Liver (tissue), 9 donors: ENCODE results near the gene SHISAL1. TPM values are rescaled to one million over a fixed set of nuclear protein-coding genes. Genes with fewer than 3 reads are reported as not detected.

ENCODE experiments used
- DNase-seq: peaks from one replicate; pipeline ENCODE4 v3.0.0-alpha.2; 2017; ENCODE audit warnings: low spot score
- H3K27ac ChIP-seq, 2 donors: one replicate each; pipeline ENCODE4 v1.7.0; 2013; ENCODE audit warnings: inconsistent platforms in 2 of 2, low read length in 2 of 2, control low read depth in 1 of 2, low read depth in 1 of 2, mild to moderate bottlenecking in 1 of 2
- H3K27me3 ChIP-seq, 4 donors: one replicate each; pipeline versions ENCODE4 v1.6.1 to v1.7.0; 2013; ENCODE audit warnings: low read length in 3 of 4, inconsistent platforms in 1 of 4, mild to moderate bottlenecking in 1 of 4, moderate library complexity in 1 of 4; ENCODE audit not compliant: control insufficient read depth in 4 of 4, insufficient read depth in 4 of 4
- H3K36me3 ChIP-seq, 4 donors: one replicate each; pipeline versions ENCODE4 v1.6.1 to v1.7.0; 2013; ENCODE audit warnings: low read length in 3 of 4, mild to moderate bottlenecking in 3 of 4, low read depth in 1 of 4, moderate library complexity in 1 of 4; ENCODE audit not compliant: control insufficient read depth in 4 of 4, insufficient read depth in 3 of 4
- H3K4me1 ChIP-seq, 4 donors: one replicate each; pipeline versions ENCODE4 v1.6.1 to v1.7.0; 2013; ENCODE audit warnings: low read length in 3 of 4, mild to moderate bottlenecking in 3 of 4, moderate library complexity in 1 of 4; ENCODE audit not compliant: control insufficient read depth in 4 of 4, insufficient read depth in 4 of 4
- H3K4me3 ChIP-seq, 3 donors: one replicate each; pipeline versions ENCODE4 v1.6.1 to v1.7.0; 2013; ENCODE audit warnings: low read length in 3 of 3, control low read depth in 1 of 3, low read depth in 1 of 3, mild to moderate bottlenecking in 1 of 3
- H3K9ac ChIP-seq, 2 donors: one replicate each; pipeline ENCODE4 v1.7.0; 2013; ENCODE audit warnings: low read length in 2 of 2, mild to moderate bottlenecking in 2 of 2, moderate library complexity in 2 of 2, control low read depth in 1 of 2, low read depth in 1 of 2
- H3K9me3 ChIP-seq, 4 donors: one replicate each; pipeline versions ENCODE4 v1.6.1 to v1.7.0; 2013; ENCODE audit warnings: low read length in 3 of 4; ENCODE audit not compliant: control insufficient read depth in 4 of 4
- ATF3 ChIP-seq: IDR thresholded peaks from 2 replicates; pipeline ENCODE4 v1.6.1; 2016; ENCODE audit warnings: antibody characterized with exemption
- EGR1 ChIP-seq, 2 donors: IDR thresholded peaks; 2 replicates each; pipeline ENCODE4 v1.6.1; 2016 to 2018; ENCODE audit warnings: antibody characterized with exemption in 2 of 2, low read depth in 2 of 2
- FOXA1 ChIP-seq: IDR thresholded peaks from 2 replicates; pipeline ENCODE4 v1.6.1; 2016; ENCODE audit warnings: antibody characterized with exemption
- FOXA2 ChIP-seq: IDR thresholded peaks from 2 replicates; pipeline ENCODE4 v1.6.1; 2016; ENCODE audit warnings: antibody characterized with exemption
- GABPA ChIP-seq, 2 donors: IDR thresholded peaks in 1 of 2; conservative IDR thresholded peaks in 1 of 2; 2 replicates each; pipeline ENCODE4 v1.6.1; 2016; ENCODE audit warnings: antibody characterized with exemption in 2 of 2, mild to moderate bottlenecking in 1 of 2, moderate library complexity in 1 of 2
- HNF4A ChIP-seq, 2 donors: conservative IDR thresholded peaks; 2 replicates each; pipeline ENCODE4 v1.6.1; 2016; ENCODE audit warnings: antibody characterized with exemption in 2 of 2, mild to moderate bottlenecking in 2 of 2
- HNF4G ChIP-seq: IDR thresholded peaks from 2 replicates; pipeline ENCODE4 v1.6.1; 2016; ENCODE audit warnings: antibody characterized with exemption
- JUND ChIP-seq, 2 donors: IDR thresholded peaks; 2 replicates each; pipeline ENCODE4 v1.6.1; 2016; ENCODE audit warnings: antibody characterized with exemption in 2 of 2
- NR2F2 ChIP-seq: IDR thresholded peaks from 2 replicates; pipeline ENCODE4 v1.6.1; 2016; ENCODE audit warnings: antibody characterized with exemption
- RAD21 ChIP-seq, 2 donors: IDR thresholded peaks; 2 replicates each; pipeline ENCODE4 v1.6.1; 2016; ENCODE audit warnings: antibody characterized with exemption in 2 of 2, mild to moderate bottlenecking in 2 of 2
- REST ChIP-seq: IDR thresholded peaks from 2 replicates; pipeline ENCODE4 v1.6.1; 2016; ENCODE audit warnings: antibody characterized with exemption, mild to moderate bottlenecking
- TAF1 ChIP-seq: conservative IDR thresholded peaks from 2 replicates; pipeline ENCODE4 v1.6.1; 2016; ENCODE audit warnings: antibody characterized with exemption, mild to moderate bottlenecking
- YY1 ChIP-seq: IDR thresholded peaks from 2 replicates; pipeline ENCODE4 v1.6.1; 2016; ENCODE audit warnings: antibody characterized with exemption, mild to moderate bottlenecking
- ZBTB33 ChIP-seq: IDR thresholded peaks from 2 replicates; pipeline ENCODE4 v1.6.1; 2016; ENCODE audit warnings: antibody characterized with exemption
- WGBS: extraction: QIAGEN DNeasy Blood & Tissue Kit; methylation state at CpG from one replicate; pipeline ENCODE4 v1.1.7; 2013; 5-methylcytosine and 5-hydroxymethylcytosine counted together
- polyA plus RNA-seq, 2 donors: library from polyadenylated mRNA; stranded (reverse) in 1 of 2; unstranded in 1 of 2; fragments of 200-250 nt in 1 of 2; fragments of >200 nt in 1 of 2; fragmentation: Nextera tagmentation in 1 of 2; extraction: Ambion mirVana in 1 of 2; gene quantifications; one replicate each; pipeline versions ENCODE4 v1.2.1 to v1.2.3, GENCODE V29; 2013 to 2015
- total RNA-seq, 2 donors: library from RNA; depleted of rRNA; stranded (reverse); fragments of >200 nt; gene quantifications; one replicate each; pipeline ENCODE4 v1.2.3, GENCODE V29; 2014
- TF ChIP-seq, protein P1 (sequence below): IDR thresholded peaks from 2 replicates; pipeline ENCODE4 v1.6.1; 2016; ENCODE audit warnings: antibody characterized with exemption
- TF ChIP-seq, protein P2 (sequence below): fragments of 150-350 bp; IDR thresholded peaks from 2 replicates; pipeline ENCODE4 v1.5.1; 2017; ENCODE audit warnings: improper control_type of control experiment, low read depth, low read length; ENCODE audit not compliant: missing input control
- donor health status: healthy.
- donor health status: healthy.
- donor health status: healthy.
- donor health status: healthy.
- donor health status: healthy.

Gene SHISAL1
- total and polyA plus RNA-seq, 4 donors: 0.07 to 0.17 (median 0.13) TPM

DNA sequence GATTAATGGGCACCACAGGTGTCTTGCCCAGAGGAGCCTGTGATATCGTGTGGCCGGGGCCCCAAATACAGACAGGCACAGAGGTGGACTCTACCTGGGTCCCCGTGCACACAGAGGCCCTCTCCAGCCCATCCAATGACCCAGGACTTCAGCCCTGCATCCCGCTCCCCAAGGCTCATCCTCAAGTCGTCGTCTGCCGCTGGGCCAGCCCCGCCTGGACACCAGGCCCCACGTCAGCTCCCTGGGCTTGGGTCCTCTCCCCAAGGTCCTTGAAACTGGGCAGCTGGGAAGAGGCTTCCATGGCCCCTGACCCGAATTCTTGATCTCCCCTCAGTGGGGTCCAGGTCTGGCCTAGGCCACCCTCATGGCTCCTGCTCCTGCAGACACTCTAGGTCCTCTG, 20.2 kb downstream of the SHISAL1 start:
- no peaks in the 10 kb centered on the region for H3K36me3 ChIP-seq
- no peak overlapping the region for H3K27ac ChIP-seq
- DNase-seq: no peak
- no peak overlapping the region for H3K9ac ChIP-seq
- 95% methylated on average over 10 of the region's 10 CpGs for WGBS
- no peaks in the 10 kb centered on the region for H3K27me3 ChIP-seq
- H3K9me3 ChIP-seq: peaks cover 0 to 7% (median 2%) of the 10 kb centered on the region in 4 donors
- no peaks in the 10 kb centered on the region for H3K4me1 ChIP-seq
- TF ChIP-seq JUND (IDR thresholded peaks at IDR 0.05) (no peak), FOXA1 (no peak), HNF4G (no peak), EGR1 (IDR thresholded peaks at IDR 0.05; ENCODE audit: low read depth in 2 of 2) (no peak), RAD21 (IDR thresholded peaks at IDR 0.05) (no peak), YY1 (no peak), GABPA (IDR thresholded peaks at IDR 0.05 in 1 of 2, conservative IDR thresholded peaks at IDR 0.05 in 1 of 2) (no peak), FOXA2 (no peak), HNF4A (conservative IDR thresholded peaks at IDR 0.05) (no peak), ATF3 (no peak)
- TF ChIP-seq, protein P1, sequence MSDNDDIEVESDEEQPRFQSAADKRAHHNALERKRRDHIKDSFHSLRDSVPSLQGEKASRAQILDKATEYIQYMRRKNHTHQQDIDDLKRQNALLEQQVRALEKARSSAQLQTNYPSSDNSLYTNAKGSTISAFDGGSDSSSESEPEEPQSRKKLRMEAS: no peak
- H3K4me3 ChIP-seq: no peak overlapping the region

DNA sequence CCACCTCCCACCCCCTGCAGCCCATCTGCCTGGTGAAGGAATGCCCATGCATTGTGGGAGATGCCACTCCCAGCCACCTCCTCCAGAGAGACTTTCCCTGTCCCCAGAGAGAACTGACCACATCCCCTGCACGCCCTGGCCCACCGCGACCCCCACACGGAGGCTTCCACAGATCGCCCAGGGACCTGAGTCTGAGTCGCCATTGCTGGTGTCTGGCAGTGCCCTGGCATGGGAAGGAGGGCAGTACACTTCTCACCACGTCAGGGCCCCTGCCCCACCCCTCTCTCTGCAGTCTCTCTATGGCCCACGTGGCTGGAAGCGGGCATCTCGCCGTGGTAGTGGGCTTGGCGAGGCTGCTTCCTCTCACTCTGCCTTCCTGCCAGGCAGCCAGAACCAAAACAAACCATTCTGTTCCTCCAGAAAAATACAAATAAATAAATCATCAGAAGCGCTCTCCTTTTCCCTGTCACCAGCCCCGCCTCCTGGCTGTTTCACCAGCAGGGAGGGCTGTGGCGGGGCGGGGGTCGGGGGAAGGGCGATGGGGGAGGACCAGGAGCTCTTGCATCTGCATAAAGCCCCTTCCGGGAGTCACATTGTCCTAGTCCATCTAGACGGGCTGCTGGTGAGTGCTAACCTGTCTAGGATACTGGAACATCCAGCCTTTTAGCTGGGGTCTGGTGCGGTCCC, 20.9 kb downstream of the SHISAL1 start:
- Histone ChIP-seq H3K4me3 (no peak overlapping the region), H3K36me3 (no peaks in the 10 kb centered on the region), H3K9ac (no peak overlapping the region), H3K9me3 (peaks cover 0 to 7% (median 2%) of the 10 kb centered on the region in 4 donors), H3K4me1 (no peaks in the 10 kb centered on the region), H3K27ac (no peak overlapping the region), H3K27me3 (no peaks in the 10 kb centered on the region)
- WGBS: 68% methylated on average over 21 of the region's 21 CpGs
- TF ChIP-seq NR2F2: no peak
- no peak for TF ChIP-seq REST
- TF ChIP-seq ZBTB33: no peak
- TF ChIP-seq JUND (IDR thresholded peaks at IDR 0.05): no peak
- no peak for TF ChIP-seq YY1
- TF ChIP-seq HNF4A (conservative IDR thresholded peaks at IDR 0.05): no peak
- no peak for TF ChIP-seq FOXA2
- TF ChIP-seq, protein P2, sequence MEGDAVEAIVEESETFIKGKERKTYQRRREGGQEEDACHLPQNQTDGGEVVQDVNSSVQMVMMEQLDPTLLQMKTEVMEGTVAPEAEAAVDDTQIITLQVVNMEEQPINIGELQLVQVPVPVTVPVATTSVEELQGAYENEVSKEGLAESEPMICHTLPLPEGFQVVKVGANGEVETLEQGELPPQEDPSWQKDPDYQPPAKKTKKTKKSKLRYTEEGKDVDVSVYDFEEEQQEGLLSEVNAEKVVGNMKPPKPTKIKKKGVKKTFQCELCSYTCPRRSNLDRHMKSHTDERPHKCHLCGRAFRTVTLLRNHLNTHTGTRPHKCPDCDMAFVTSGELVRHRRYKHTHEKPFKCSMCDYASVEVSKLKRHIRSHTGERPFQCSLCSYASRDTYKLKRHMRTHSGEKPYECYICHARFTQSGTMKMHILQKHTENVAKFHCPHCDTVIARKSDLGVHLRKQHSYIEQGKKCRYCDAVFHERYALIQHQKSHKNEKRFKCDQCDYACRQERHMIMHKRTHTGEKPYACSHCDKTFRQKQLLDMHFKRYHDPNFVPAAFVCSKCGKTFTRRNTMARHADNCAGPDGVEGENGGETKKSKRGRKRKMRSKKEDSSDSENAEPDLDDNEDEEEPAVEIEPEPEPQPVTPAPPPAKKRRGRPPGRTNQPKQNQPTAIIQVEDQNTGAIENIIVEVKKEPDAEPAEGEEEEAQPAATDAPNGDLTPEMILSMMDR: no peak
- TF ChIP-seq TAF1: no peak
- no peak for TF ChIP-seq RAD21 (IDR thresholded peaks at IDR 0.05)
- no peak for TF ChIP-seq EGR1 (IDR thresholded peaks at IDR 0.05; ENCODE audit: low read depth in 2 of 2)
- TF ChIP-seq ATF3: no peak
- no peak for DNase-seq
